ENCODE results near the gene RNASEH2B.

DNA sequence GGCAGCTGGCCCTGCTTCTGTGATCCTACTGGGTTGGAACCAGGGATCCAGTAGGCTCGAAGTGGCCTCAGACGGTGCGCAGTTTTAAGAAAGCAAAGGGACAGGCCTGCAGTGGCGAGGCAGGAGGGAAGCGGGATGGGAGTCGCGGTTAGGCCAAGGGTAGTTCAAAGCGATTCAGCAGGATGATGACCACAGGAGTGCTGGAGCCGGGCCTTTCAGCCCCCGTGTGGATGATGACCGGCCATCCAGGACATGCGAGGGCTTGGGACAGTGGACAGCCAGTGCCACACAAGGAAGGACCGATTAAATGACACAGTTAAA, 854 bp downstream of the RNASEH2B start:
- TF ChIP-seq, protein P1, sequence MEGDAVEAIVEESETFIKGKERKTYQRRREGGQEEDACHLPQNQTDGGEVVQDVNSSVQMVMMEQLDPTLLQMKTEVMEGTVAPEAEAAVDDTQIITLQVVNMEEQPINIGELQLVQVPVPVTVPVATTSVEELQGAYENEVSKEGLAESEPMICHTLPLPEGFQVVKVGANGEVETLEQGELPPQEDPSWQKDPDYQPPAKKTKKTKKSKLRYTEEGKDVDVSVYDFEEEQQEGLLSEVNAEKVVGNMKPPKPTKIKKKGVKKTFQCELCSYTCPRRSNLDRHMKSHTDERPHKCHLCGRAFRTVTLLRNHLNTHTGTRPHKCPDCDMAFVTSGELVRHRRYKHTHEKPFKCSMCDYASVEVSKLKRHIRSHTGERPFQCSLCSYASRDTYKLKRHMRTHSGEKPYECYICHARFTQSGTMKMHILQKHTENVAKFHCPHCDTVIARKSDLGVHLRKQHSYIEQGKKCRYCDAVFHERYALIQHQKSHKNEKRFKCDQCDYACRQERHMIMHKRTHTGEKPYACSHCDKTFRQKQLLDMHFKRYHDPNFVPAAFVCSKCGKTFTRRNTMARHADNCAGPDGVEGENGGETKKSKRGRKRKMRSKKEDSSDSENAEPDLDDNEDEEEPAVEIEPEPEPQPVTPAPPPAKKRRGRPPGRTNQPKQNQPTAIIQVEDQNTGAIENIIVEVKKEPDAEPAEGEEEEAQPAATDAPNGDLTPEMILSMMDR (IDR thresholded peaks at IDR 0.05; ENCODE audit: insufficient read depth, low read length): no peak
- TF ChIP-seq POLR2AphosphoS5 (IDR thresholded peaks at IDR 0.05; ENCODE audit: low read depth): peak; percentile 71
- TF ChIP-seq, protein P2, sequence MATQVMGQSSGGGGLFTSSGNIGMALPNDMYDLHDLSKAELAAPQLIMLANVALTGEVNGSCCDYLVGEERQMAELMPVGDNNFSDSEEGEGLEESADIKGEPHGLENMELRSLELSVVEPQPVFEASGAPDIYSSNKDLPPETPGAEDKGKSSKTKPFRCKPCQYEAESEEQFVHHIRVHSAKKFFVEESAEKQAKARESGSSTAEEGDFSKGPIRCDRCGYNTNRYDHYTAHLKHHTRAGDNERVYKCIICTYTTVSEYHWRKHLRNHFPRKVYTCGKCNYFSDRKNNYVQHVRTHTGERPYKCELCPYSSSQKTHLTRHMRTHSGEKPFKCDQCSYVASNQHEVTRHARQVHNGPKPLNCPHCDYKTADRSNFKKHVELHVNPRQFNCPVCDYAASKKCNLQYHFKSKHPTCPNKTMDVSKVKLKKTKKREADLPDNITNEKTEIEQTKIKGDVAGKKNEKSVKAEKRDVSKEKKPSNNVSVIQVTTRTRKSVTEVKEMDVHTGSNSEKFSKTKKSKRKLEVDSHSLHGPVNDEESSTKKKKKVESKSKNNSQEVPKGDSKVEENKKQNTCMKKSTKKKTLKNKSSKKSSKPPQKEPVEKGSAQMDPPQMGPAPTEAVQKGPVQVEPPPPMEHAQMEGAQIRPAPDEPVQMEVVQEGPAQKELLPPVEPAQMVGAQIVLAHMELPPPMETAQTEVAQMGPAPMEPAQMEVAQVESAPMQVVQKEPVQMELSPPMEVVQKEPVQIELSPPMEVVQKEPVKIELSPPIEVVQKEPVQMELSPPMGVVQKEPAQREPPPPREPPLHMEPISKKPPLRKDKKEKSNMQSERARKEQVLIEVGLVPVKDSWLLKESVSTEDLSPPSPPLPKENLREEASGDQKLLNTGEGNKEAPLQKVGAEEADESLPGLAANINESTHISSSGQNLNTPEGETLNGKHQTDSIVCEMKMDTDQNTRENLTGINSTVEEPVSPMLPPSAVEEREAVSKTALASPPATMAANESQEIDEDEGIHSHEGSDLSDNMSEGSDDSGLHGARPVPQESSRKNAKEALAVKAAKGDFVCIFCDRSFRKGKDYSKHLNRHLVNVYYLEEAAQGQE (IDR thresholded peaks at IDR 0.05; ENCODE audit: insufficient replicate concordance, low read depth): no peak
- no peak for TF ChIP-seq GABPA (IDR thresholded peaks at IDR 0.05; ENCODE audit: low read depth)

Data from HL-60 (cell line).